Measurements from ENCODE around the gene MRPL44. TPM values are rescaled to one million over a fixed set of nuclear protein-coding genes. Genes with fewer than 3 reads are reported as not detected.
A peak's percentile ranks its signal among the peaks of the same experiment; 100 is the strongest.
"Not testable (repeated sequence)": the region's sequence is repeated elsewhere in the genome, so short reads cannot be mapped to it uniquely, and the experiment has no call there.

Gene MRPL44
- total RNA-seq, 1 experiment from 2014 or later: 25.3 TPM

DNA sequence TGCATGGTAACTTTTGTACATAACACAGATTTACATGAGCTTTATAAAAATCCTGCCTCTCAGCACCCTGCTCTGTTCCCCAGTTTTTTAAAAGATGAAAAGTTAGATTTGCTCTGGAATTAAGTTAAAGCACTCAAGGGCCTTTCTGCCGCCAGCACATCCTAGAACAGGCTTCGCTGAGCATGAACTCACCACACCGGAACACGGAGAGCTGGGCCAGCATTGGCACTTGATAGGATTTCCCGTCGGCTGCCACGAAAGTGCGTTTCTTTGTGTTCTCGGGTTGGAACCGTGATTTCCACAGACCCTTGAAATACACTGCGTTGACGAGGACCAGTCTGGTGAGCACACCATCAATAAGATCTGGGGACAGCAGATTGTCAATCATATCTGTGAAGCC, 34.3 kb downstream of the MRPL44 start:
- in situ Hi-C loops (cut with HindIII; ENCODE audit: low pct_unique_long_range_greater_than_20kb, low sequenced_read_pairs): loop anchor here (25.0 kb wide), 1 partner anchor 296 kb away; no protein-coding TSS in a partner anchor
- DNase-seq (ENCODE audit: low read depth): no peak

DNA sequence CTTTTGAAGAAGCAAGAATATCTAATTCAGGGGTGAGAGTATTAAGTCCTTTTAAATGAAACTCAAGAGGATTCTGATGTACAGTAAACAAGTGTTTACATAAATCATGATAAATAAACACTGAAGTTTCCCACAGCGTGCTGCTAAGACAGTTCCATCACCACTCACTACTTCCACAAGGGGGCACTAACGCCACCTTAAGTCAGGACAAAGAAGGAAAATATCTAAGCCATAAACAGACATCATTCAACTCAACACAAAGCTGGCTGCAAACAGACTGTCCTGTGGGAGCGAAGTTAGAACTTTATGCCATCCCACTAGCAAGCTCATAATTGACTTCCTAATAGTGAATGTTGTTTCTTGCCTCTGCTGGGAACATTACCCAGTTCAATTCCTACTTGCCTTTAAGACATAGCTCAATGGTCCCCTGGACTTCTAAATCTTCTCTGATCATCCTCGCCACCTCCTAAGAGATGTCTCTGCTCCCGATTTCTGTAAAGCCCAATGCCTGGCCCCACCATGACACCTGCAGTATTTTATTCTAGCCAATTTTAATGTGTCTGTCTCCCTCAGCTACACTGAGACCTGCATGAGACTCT, 36.5 kb downstream of the MRPL44 start:
- DNase-seq (ENCODE audit: low read depth): peak; percentile 65
- in situ Hi-C loops (cut with HindIII; ENCODE audit: low pct_unique_long_range_greater_than_20kb, low sequenced_read_pairs): loop anchor here (25.0 kb wide), 1 partner anchor 294 kb away; no protein-coding TSS in a partner anchor

DNA sequence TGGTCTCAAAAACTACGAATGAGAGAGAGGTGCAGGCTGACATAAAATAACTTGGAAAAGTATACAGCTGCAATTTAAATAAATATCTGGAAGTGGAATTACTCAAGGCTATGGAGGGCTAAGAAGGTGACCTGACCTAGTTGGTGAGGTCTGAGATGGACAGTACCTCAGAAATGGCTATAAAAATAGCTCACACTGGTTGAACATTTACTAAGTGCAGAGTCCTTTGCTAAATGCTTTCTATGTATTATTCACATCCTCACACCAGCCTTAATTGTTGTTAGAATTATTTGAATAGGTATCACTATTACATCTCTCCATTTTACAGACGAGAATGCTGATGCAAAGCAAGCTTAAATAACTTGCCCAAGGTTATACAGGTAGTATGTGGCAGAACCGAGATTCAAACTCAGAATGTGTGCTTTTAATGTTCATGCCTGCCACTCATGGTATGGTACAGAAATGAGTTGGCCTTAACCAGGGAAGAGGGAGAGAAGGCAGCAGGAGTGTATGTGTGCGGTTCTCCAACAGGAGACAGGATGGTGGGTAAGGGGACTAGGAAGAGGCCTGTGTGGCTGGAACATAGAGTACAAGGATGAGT, 37.4 kb downstream of the MRPL44 start:
- DNase-seq (ENCODE audit: low read depth): no peak
- in situ Hi-C loops (cut with HindIII; ENCODE audit: low pct_unique_long_range_greater_than_20kb, low sequenced_read_pairs): loop anchor here (25.0 kb wide), 1 partner anchor 293 kb away; no protein-coding TSS in a partner anchor

DNA sequence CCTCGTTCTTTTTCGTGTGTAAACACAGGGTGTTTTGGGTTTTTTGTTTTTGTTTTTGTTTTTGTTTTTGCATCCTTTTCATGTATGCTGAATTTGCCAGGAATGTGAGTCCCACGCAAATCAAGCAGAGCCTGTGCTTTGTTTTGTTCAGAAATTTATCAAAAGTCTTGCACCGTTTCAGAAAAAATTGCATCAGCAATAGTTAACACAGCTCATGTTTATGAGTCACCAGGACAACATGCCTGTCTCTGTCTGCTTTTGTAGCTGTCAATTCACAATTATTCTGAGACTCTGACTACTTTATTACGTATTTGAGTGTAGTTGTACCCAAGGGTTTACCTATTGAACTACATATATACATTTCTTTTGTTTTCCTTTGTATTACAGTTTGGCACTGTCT, 38.3 kb downstream of the MRPL44 start:
- DNase-seq (ENCODE audit: low read depth): no peak
- in situ Hi-C loops (cut with HindIII; ENCODE audit: low pct_unique_long_range_greater_than_20kb, low sequenced_read_pairs): loop anchor here (25.0 kb wide), 1 partner anchor 292 kb away; no protein-coding TSS in a partner anchor

DNA sequence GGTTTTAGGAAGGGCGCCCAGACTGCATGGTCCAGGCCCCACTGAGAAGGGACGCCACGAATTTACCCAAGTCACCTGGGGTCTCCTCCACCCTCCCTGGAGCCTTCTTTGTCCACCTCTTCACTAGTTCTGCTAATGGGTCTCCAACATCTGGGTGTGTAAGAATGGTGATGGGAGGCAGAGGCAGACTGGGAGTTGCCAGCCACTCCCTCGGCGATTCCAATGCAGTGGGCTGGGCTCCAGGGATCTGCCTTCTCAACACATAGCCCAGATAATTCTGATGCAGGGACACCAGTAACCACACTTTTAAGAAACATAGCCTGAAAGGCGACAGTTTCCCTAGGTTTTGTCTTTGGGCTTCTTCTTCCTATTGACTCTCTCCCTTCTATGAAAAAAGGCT, 39.1 kb downstream of the MRPL44 start:
- no peak for DNase-seq (ENCODE audit: low read depth)
- in situ Hi-C loops (cut with HindIII; ENCODE audit: low pct_unique_long_range_greater_than_20kb, low sequenced_read_pairs): loop anchor here (25.0 kb wide), 1 partner anchor 291 kb away; no protein-coding TSS in a partner anchor

DNA sequence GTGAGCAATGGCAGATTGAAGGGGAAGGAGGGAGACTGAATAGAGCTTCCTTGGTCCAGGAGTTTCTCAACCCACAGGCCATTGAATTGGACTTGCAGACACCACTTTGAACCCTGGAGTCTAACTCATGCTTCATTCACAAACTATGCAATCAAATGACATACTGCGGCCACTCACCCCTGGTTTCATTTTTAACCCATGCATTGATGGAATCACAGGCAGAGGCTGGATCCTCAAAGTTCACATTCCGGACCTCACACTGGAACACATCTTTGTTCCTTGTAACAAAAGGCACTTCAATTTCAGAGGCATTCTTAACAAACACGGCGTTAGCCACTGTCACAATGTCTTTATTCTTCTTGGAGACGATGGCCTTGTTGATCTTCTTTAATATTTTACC, 40.7 kb downstream of the MRPL44 start:
- no peak for DNase-seq (ENCODE audit: low read depth)
- in situ Hi-C loops (cut with HindIII; ENCODE audit: low pct_unique_long_range_greater_than_20kb, low sequenced_read_pairs): loop anchor here (25.0 kb wide), 1 partner anchor 289 kb away; no protein-coding TSS in a partner anchor

DNA sequence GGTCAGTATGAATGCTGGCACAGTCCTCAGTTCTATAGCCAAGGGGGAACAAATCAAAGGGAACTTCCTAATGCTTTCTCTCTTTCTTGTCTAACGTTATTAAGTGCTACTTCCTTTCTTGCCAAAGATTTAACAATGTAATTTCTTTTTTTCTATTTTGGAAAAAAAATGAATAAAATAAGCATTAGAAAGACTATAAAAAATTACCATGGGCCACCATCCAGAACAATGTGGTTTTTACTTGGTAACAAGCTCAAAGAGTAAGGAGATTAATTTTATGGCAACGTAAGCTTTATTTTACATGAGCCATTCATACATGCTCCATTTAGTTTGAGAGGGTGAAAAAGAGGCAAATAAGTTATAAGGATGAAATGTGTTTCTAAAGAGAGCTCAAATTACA, 41.7 kb downstream of the MRPL44 start:
- no peak for DNase-seq (ENCODE audit: low read depth)
- in situ Hi-C loops (cut with HindIII; ENCODE audit: low pct_unique_long_range_greater_than_20kb, low sequenced_read_pairs): loop anchor here (25.0 kb wide), 1 partner anchor 288 kb away; no protein-coding TSS in a partner anchor

DNA sequence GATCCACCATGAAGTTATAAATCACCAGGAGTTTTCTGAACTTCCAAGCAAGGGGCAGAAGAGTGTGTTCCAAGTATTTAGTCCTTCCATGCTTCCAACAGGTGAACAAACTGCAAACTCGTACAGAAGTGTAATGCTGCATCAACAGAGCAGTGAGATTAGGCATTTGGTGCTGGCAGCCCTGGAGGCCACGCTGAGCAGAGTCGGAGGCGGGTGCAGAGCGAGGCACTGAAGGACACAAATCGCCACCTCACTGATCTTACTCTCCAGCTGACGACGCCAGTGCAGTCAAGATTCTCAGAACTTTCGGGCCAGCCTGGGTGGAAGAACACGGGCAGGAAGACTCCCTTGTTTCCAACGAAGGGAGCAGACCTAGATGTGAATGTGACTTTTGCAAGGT, 42.6 kb downstream of the MRPL44 start:
- no peak for DNase-seq (ENCODE audit: low read depth)
- in situ Hi-C loops (cut with HindIII; ENCODE audit: low pct_unique_long_range_greater_than_20kb, low sequenced_read_pairs): loop anchor here (25.0 kb wide), 1 partner anchor 287 kb away; no protein-coding TSS in a partner anchor

DNA sequence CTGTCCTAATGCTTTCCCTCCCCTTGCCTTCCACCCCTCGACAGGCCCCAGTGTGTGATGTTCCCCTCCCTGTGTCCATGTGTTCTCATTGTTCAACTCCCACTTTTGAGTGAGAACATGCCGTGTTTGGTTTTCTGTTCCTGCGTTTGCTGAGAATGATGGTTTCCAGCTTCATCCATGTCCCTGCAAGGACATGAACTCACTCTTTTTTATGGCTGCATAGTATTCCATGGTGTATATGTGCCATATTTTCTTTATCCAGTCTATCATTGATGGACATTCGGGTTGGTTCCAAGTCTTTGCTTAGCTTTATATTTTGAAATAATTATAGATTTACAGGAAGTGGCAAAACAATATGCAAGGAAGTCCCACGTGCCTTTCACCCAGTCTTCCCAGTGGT, 43.4 kb downstream of the MRPL44 start:
- in situ Hi-C loops (cut with HindIII; ENCODE audit: low pct_unique_long_range_greater_than_20kb, low sequenced_read_pairs); DNase-seq (ENCODE audit: low read depth): not testable (repeated sequence)

DNA sequence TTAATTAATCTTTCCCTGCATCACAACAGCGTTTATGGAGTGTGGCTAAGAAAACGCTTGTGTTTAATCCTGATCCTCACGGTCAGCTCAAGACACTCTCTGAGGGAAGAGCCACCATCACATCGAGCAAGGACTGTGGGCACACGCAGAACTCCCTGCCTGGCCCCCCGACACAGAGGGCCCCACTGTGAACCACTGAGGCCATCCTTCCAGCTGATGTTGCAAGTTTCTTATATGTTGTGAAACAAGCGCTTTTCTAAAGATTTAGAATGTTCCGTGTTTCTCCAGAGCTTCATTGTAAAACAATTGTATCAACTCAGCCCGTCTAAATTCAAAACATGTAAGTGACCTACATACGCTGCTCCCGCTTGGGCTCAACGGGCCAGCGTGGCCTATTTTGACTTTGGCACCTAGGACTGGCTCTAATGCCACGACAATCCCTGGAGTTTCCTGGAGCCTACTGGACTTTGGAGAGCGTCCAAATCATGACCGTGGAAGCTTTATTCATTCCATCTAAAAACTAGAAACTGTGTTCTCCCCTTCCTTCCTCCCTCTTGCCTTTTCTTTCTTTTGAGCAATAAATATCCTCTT, 46.9 kb downstream of the MRPL44 start:
- DNase-seq (ENCODE audit: low read depth): no peak
- in situ Hi-C loops (cut with HindIII; ENCODE audit: low pct_unique_long_range_greater_than_20kb, low sequenced_read_pairs): no loop called here

DNA sequence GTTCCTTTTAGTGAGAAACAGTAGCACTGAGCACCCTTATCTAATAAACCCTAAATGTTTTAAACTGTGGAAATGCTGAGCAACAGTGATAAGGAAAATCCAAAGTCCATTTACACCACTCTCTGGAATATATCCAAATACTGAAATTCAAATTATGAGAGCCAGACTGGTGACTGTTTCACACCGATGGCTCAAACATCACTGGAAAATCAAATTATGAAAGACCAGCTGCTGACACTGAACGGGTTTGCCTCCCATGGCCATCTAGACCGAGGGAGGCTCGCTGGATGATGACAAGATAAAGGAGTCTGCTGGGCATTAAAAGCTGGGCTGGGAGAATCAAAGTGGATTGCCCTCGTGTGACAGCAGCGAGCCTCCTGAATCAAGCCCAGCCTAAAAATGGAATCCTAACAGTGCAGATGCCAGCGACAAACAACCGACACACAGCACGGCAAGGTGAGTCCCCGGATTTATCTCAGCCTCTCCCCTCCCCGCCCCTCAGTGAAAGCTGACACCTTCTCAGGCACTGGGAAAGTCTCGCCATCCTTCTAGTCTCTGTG, 51.5 kb downstream of the MRPL44 start:
- in situ Hi-C loops (cut with HindIII; ENCODE audit: low pct_unique_long_range_greater_than_20kb, low sequenced_read_pairs): no loop called here
- peak; percentile 17 for DNase-seq (ENCODE audit: low read depth)

DNA sequence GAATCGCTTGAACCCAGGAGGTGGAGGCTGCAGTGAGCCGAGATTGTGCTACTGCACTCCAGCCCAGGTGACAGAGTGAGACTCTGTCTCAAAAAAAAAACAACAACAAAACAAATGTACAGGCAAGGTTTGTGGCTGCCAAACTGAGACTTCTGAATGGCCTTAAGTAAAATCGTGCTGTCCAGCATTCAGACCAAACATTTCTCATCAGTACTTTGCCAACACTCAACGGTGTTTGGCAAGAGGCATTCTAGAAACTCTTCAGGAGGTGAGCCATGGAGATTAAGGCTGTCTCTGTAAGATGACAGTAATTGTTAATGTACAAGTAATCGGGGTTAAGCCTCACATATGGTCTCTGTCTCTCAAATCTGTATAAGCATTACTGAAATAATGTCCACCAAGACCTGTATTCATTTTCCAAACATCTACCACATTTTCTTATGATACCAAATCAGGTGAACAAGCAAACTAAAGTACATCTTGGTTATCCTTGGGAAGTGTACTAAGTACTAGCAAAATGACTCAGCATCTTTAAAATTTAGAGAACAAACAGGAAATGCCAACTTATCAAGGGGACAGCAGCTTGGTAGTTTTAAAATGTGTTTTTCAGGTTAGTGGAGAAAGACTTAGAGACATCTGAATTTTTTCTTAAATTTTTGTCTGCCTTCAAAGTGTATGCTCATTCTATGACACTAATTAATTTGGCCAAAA, 52.5 kb downstream of the MRPL44 start:
- DNase-seq (ENCODE audit: low read depth): no peak
- in situ Hi-C loops (cut with HindIII; ENCODE audit: low pct_unique_long_range_greater_than_20kb, low sequenced_read_pairs): no loop called here

DNA sequence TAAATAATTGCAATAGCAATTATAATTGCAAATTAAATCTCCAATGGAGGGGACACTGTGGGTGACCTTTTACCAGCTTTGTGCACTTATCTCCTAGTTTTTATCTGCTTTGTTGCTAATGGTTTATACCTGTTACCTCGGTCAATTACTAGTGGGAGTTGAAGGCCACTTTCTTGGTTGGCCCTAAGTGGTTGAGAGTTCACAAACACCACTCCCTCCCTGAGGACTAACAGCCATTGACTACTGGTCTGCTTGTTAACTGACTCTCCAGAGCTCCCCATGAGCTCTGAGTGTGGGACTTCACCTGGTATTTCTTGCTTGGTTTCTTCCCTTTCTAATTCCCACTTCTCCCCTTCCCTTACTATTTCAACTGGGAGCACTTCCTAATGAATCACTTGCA, 54.6 kb downstream of the MRPL44 start:
- in situ Hi-C loops (cut with HindIII; ENCODE audit: low pct_unique_long_range_greater_than_20kb, low sequenced_read_pairs): no loop called here
- DNase-seq (ENCODE audit: low read depth): no peak

DNA sequence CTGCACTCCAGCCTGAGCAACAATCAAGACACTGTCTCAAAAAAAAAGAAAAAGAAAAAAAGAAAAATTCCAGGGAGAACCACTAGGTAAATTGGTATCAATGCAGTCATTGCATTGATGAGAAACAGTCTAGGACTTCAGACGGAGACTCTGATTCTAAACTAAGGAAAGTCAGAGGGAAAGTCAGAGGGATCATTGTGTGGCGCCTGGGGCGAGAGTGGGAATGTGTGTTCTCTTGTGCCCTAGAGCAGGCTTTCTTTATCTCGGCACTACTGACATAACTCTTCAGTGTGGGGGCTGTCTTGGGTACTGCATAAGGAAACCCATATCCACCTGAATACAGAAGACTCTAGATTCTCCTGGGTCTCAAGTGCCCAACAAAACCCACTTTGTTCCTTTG, 57.1 kb downstream of the MRPL44 start:
- in situ Hi-C loops (cut with HindIII; ENCODE audit: low pct_unique_long_range_greater_than_20kb, low sequenced_read_pairs): no loop called here
- DNase-seq (ENCODE audit: low read depth): no peak

DNA sequence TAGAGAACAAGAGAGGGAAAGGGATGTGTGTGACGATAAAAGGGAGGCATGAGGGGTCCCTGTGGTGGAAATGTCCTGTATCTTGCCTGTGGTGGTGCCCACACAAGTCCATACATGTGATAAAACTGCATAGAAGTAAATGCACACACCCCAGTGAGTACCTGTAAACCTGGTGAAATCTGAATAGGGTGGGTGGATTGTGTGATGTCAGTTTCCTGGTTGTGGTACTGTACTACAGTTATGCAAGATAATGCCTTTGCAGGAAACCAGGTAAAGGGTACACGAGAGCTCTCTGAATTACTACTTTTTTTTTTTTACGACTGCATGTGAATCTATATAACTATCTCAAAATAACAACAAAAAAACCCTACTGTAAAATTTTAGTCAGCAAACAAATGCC, 59.7 kb downstream of the MRPL44 start:
- in situ Hi-C loops (cut with HindIII; ENCODE audit: low pct_unique_long_range_greater_than_20kb, low sequenced_read_pairs): no loop called here
- no peak for DNase-seq (ENCODE audit: low read depth)
